ENCODE data around the gene MAPKAP1. TPM values are rescaled to one million over a fixed set of nuclear protein-coding genes. Genes with fewer than 3 reads are reported as not detected.

Gene MAPKAP1
- total RNA-seq, 4 donors from 2014 or later, result 59.0 to 98.2 (median 70.9) TPM

- no peak for TF ChIP-seq POLR2A (IDR thresholded peaks at IDR 0.05)
- TF ChIP-seq, protein P1, sequence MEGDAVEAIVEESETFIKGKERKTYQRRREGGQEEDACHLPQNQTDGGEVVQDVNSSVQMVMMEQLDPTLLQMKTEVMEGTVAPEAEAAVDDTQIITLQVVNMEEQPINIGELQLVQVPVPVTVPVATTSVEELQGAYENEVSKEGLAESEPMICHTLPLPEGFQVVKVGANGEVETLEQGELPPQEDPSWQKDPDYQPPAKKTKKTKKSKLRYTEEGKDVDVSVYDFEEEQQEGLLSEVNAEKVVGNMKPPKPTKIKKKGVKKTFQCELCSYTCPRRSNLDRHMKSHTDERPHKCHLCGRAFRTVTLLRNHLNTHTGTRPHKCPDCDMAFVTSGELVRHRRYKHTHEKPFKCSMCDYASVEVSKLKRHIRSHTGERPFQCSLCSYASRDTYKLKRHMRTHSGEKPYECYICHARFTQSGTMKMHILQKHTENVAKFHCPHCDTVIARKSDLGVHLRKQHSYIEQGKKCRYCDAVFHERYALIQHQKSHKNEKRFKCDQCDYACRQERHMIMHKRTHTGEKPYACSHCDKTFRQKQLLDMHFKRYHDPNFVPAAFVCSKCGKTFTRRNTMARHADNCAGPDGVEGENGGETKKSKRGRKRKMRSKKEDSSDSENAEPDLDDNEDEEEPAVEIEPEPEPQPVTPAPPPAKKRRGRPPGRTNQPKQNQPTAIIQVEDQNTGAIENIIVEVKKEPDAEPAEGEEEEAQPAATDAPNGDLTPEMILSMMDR (IDR thresholded peaks at IDR 0.05), result no peak
- Histone ChIP-seq H3K27ac (no peak overlapping the region), H3K27me3 (no peaks in the 10 kb centered on the region), H3K4me1 (no peaks in the 10 kb centered on the region), H3K4me3 (no peak overlapping the region), H3K9me3 (no peaks in the 10 kb centered on the region), H3K36me3 (no peaks in the 10 kb centered on the region)
- DNase-seq, result peak in 1 of 3 donors; percentile 33
These were observed 276.6 kb downstream of the MAPKAP1 start for GRCh38 chr9:125430161-125431011.

- no peaks in the 10 kb centered on the region for H3K27me3 ChIP-seq
- H3K4me3 ChIP-seq, result no peak overlapping the region
- no peak for TF ChIP-seq POLR2A (IDR thresholded peaks at IDR 0.05)
- TF ChIP-seq, protein P1 (IDR thresholded peaks at IDR 0.05), result no peak
- no peaks in the 10 kb centered on the region for H3K9me3 ChIP-seq
- H3K36me3 ChIP-seq, result no peaks in the 10 kb centered on the region
- H3K4me1 ChIP-seq, result no peaks in the 10 kb centered on the region
- no peak overlapping the region for H3K27ac ChIP-seq
- DNase-seq, result peak in 1 of 3 donors; percentile 11
These were observed 277.4 kb downstream of the MAPKAP1 start for GRCh38 chr9:125429476-125430160.

GRCh38 chr9:125428902-125429467, 278.0 kb downstream of the MAPKAP1 start:
- Histone ChIP-seq H3K36me3 (no peaks in the 10 kb centered on the region), H3K27me3 (no peaks in the 10 kb centered on the region), H3K27ac (no peak overlapping the region), H3K4me1 (no peaks in the 10 kb centered on the region), H3K4me3 (no peak overlapping the region), H3K9me3 (no peaks in the 10 kb centered on the region)
- TF ChIP-seq, protein P1 (IDR thresholded peaks at IDR 0.05), result no peak
- TF ChIP-seq POLR2A (IDR thresholded peaks at IDR 0.05), result no peak
- DNase-seq, result no peak

DNA sequence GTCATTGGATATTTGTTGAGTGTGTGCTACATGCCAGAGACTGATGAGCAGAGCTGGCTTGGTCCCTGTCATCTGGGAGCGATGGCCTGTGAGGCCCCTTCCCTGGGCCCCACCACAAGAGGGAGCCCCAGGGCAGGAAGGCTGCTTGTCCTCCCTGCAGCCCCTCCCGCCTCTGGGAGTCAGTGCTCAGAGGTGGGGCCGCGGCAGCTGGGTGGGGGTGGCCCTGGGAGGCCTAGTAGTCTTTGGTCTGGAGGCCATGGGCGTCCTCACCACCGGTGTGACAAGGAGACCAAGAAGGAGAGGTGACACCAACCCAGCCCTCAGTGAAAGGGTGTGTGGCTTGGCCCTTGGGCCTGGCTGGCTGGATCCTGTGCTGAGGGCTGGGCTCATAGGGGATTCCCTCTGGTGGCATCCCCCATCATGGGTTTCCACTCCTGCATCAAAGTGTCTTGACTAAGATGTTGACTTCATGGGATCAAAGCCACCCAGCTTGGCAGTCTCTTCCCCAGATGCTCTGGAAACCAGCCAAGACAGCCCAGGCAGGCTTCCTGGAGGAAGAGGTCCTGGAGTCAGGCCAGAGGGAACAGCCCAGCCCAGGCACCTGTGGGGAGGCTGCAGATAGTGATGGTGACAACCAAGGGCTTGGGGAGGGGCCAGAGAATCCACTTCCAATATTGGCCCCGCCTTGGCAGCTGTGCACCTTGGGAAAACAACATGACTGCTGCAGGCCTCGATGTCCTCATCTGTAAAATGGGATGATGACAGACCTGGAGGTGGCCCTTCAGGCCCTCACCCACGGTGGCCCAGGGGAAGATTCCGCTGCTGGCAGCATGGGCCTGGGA, 278.7 kb downstream of the MAPKAP1 start:
- no peaks in the 10 kb centered on the region for H3K27me3 ChIP-seq
- no peak overlapping the region for H3K27ac ChIP-seq
- no peaks in the 10 kb centered on the region for H3K9me3 ChIP-seq
- H3K4me3 ChIP-seq, result no peak overlapping the region
- H3K36me3 ChIP-seq, result no peaks in the 10 kb centered on the region
- TF ChIP-seq, protein P1 (IDR thresholded peaks at IDR 0.05), result peak in 3 of 6 experiments; percentile 16 to 34 (median 22)
- TF ChIP-seq POLR2A (IDR thresholded peaks at IDR 0.05), result no peak
- DNase-seq, result no peak
- no peaks in the 10 kb centered on the region for H3K4me1 ChIP-seq

GRCh38 chr9:125427556-125427955, 279.5 kb downstream of the MAPKAP1 start:
- Histone ChIP-seq H3K9me3 (no peaks in the 10 kb centered on the region), H3K4me3 (no peak overlapping the region), H3K27ac (no peak overlapping the region), H3K4me1 (no peaks in the 10 kb centered on the region), H3K36me3 (no peaks in the 10 kb centered on the region), H3K27me3 (no peaks in the 10 kb centered on the region)
- TF ChIP-seq, protein P1 (IDR thresholded peaks at IDR 0.05), result no peak
- DNase-seq, result no peak

Measured in Peyer's patch (tissue), 4 donors.